Suprapubic skin (tissue), 4 donors: Measurements from ENCODE around the gene ART3.

Experiments used
- EP300 ChIP-seq: sonication (generic); formaldehyde crosslinking; IDR thresholded peaks from one replicate; pipeline ENCODE4 v1.6.1; 2017; ENCODE audit warnings: antibody characterized with exemption
- POLR2AphosphoS5 ChIP-seq, 3 donors: sonication (generic); formaldehyde crosslinking; IDR thresholded peaks; one replicate each; pipeline ENCODE4 v1.6.1; 2017; ENCODE audit warnings: antibody characterized with exemption in 3 of 3
- TF ChIP-seq, protein P1 (sequence below), 2 donors: fragments of 200-600 bp in 1 of 2; fragments of 450-650 bp in 1 of 2; sonication (generic) in 1 of 2; IDR thresholded peaks; one replicate each; pipeline ENCODE4 v1.5.1; 2016 to 2019; ENCODE audit warnings: antibody characterized with exemption in 2 of 2, mild to moderate bottlenecking in 1 of 2, moderate library complexity in 1 of 2

DNA sequence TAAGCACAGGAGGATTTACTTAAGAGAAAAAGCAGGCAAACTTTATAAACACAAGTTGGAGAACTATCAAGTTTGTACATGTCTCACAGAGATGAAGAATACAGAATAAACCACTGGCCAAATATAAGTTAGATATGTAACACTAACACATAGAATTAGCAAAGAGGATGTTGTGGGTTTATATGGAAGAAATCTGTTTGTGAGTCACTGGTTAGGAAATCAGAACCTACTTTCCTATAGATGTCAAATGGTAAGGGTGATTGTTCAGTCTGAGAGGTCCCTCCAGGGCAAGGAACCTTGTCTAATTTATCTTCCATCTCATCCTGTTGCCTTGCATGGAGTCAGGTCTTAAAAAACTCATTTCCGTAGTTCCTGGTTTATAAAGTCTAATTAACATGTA lies 14.8 kb upstream of the ART3 start:
- TF ChIP-seq, protein P1, sequence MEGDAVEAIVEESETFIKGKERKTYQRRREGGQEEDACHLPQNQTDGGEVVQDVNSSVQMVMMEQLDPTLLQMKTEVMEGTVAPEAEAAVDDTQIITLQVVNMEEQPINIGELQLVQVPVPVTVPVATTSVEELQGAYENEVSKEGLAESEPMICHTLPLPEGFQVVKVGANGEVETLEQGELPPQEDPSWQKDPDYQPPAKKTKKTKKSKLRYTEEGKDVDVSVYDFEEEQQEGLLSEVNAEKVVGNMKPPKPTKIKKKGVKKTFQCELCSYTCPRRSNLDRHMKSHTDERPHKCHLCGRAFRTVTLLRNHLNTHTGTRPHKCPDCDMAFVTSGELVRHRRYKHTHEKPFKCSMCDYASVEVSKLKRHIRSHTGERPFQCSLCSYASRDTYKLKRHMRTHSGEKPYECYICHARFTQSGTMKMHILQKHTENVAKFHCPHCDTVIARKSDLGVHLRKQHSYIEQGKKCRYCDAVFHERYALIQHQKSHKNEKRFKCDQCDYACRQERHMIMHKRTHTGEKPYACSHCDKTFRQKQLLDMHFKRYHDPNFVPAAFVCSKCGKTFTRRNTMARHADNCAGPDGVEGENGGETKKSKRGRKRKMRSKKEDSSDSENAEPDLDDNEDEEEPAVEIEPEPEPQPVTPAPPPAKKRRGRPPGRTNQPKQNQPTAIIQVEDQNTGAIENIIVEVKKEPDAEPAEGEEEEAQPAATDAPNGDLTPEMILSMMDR (IDR thresholded peaks at IDR 0.05) = no peak
- TF ChIP-seq EP300 = no peak
- no peak for TF ChIP-seq POLR2AphosphoS5 (IDR thresholded peaks at IDR 0.05)
